Smooth muscle cell (in vitro differentiated cells): ENCODE results near the gene ARPC1A. TPM values are rescaled to one million over a fixed set of nuclear protein-coding genes. Genes with fewer than 3 reads are reported as not detected.

Experiments
- DNase-seq: peaks from one replicate; lab custom pipeline; 2025; ENCODE audit not compliant: unreplicated experiment; lab: John Stamatoyannopoulos, UW
- H2AFZ ChIP-seq: fragments of 200-600 bp; sonication (generic); 2 replicates; pipeline ENCODE4 v1.6.0; 2016; ENCODE audit warnings: antibody characterized with exemption, low read depth, mild to moderate bottlenecking
- H3F3A ChIP-seq: fragments of 200-600 bp; sonication (generic); 2 replicates; pipeline ENCODE4 v1.6.0; 2017; ENCODE audit warnings: antibody characterized with exemption, low read depth
- H3K27ac ChIP-seq: fragments of 200-600 bp; sonication (generic); 2 replicates; pipeline ENCODE4 v1.5.1; 2016; ENCODE audit warnings: low read depth, mild to moderate bottlenecking
- H3K27me3 ChIP-seq: fragments of 200-600 bp; sonication (generic); 2 replicates; pipeline ENCODE4 v1.6.1; 2016; ENCODE audit warnings: low read depth, mild to moderate bottlenecking
- H3K36me3 ChIP-seq: fragments of 200-600 bp; sonication (generic); 2 replicates; pipeline ENCODE4 v1.5.1; 2016; ENCODE audit warnings: low read depth
- H3K4me1 ChIP-seq: fragments of 200-600 bp; sonication (generic); 2 replicates; pipeline ENCODE4 v1.5.1; 2016; ENCODE audit warnings: low read depth
- H3K4me2 ChIP-seq: fragments of 200-600 bp; sonication (generic); 2 replicates; pipeline ENCODE4 v1.6.0; 2016; ENCODE audit warnings: mild to moderate bottlenecking
- H3K4me3 ChIP-seq: fragments of 200-600 bp; sonication (generic); 2 replicates; pipeline ENCODE4 v1.5.1; 2016; ENCODE audit warnings: mild to moderate bottlenecking
- H3K79me2 ChIP-seq: fragments of 200-600 bp; sonication (generic); 2 replicates; pipeline ENCODE4 v1.6.0; 2016; ENCODE audit warnings: low read depth, mild to moderate bottlenecking
- H3K9ac ChIP-seq: fragments of 200-600 bp; sonication (generic); 2 replicates; pipeline ENCODE4 v1.6.0; 2016; ENCODE audit warnings: low read depth
- H3K9me3 ChIP-seq: fragments of 200-600 bp; sonication (generic); replicated peaks from 2 replicates; pipeline ENCODE4 v1.5.1; 2016; ENCODE audit warnings: low read depth
- H4K20me1 ChIP-seq: fragments of 200-600 bp; sonication (generic); 2 replicates; pipeline ENCODE4 v1.6.0; 2016; ENCODE audit warnings: low read depth
- WGBS: methylation state at CpG from one replicate; pipeline ENCODE4 v1.1.7; 2016; ENCODE audit warnings: low lambda C conversion rate; 5-methylcytosine and 5-hydroxymethylcytosine counted together
- polyA plus RNA-seq: library from polyadenylated mRNA; unstranded; fragments of >200 nt; fragmentation: Nextera tagmentation; extraction: Ambion mirVana; gene quantifications from 2 replicates; pipeline ENCODE4 v1.2.1, GENCODE V29; 2016
- total RNA-seq: library from RNA; depleted of rRNA; stranded (reverse); fragments of >200 nt; gene quantifications from 2 replicates; pipeline ENCODE4 v1.2.3, GENCODE V29; 2014
- TF ChIP-seq, protein P1 (sequence below): fragments of 200-600 bp; sonication (generic); IDR thresholded peaks from 2 replicates; pipeline ENCODE4 v1.5.1; 2017; ENCODE audit warnings: borderline replicate concordance, mild to moderate bottlenecking, antibody characterized with exemption; ENCODE audit not compliant: insufficient read depth, poor library complexity, severe bottlenecking

Gene ARPC1A
- total and polyA plus RNA-seq, 2 experiments from 2014 or later, result 85.0 to 113 TPM

DNA sequence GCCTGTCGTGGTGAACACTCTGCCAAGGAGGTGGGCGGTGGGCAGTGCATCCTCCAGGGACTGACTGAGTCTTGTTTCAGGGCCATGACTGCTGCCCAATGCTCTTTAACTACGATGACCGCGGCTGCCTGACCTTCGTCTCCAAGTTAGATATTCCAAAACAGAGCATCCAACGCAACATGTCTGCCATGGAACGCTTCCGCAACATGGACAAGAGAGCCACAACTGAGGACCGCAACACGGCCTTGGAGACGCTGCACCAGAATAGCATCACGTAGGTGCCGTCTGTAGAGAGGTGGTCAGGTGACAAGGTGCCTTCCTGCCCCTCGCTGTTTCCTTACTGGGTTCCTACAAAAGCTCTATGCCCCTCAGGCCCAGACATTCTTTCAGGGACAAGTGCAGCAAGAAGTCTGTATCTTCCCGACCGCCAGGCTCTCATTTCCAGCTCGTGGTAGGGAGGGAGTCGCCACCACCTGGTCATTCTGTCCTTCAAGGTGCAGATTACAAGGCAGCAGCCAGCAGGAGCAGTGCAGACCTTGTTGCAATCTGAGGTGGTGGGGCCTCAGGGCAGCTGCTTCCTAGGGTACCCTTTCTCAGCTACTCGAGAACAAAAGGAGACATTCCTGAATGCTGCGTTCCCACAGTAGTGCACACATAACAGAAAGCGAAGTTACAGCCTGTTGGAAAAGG lies 33.9 kb downstream of the ARPC1A start:
- H3K27me3 ChIP-seq, result no peaks in the 10 kb centered on the region
- H3K4me3 ChIP-seq, result no peak overlapping the region
- H3K36me3 ChIP-seq, result peaks cover 23% of the 10 kb centered on the region
- H4K20me1 ChIP-seq, result peaks cover 11% of the 10 kb centered on the region
- TF ChIP-seq, protein P1, sequence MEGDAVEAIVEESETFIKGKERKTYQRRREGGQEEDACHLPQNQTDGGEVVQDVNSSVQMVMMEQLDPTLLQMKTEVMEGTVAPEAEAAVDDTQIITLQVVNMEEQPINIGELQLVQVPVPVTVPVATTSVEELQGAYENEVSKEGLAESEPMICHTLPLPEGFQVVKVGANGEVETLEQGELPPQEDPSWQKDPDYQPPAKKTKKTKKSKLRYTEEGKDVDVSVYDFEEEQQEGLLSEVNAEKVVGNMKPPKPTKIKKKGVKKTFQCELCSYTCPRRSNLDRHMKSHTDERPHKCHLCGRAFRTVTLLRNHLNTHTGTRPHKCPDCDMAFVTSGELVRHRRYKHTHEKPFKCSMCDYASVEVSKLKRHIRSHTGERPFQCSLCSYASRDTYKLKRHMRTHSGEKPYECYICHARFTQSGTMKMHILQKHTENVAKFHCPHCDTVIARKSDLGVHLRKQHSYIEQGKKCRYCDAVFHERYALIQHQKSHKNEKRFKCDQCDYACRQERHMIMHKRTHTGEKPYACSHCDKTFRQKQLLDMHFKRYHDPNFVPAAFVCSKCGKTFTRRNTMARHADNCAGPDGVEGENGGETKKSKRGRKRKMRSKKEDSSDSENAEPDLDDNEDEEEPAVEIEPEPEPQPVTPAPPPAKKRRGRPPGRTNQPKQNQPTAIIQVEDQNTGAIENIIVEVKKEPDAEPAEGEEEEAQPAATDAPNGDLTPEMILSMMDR, result no peak
- no peak overlapping the region for H3K9ac ChIP-seq
- no peaks in the 10 kb centered on the region for H3K9me3 ChIP-seq
- 95% methylated on average over 22 of the region's 22 CpGs for WGBS
- H2AFZ ChIP-seq, result no peak overlapping the region
- no peaks in the 10 kb centered on the region for H3K4me1 ChIP-seq
- H3F3A ChIP-seq, result peaks cover 17% of the 10 kb centered on the region
- DNase-seq, result no peak
- no peaks in the 10 kb centered on the region for H3K79me2 ChIP-seq
- no peak overlapping the region for H3K27ac ChIP-seq
- H3K4me2 ChIP-seq, result no peak overlapping the region

DNA sequence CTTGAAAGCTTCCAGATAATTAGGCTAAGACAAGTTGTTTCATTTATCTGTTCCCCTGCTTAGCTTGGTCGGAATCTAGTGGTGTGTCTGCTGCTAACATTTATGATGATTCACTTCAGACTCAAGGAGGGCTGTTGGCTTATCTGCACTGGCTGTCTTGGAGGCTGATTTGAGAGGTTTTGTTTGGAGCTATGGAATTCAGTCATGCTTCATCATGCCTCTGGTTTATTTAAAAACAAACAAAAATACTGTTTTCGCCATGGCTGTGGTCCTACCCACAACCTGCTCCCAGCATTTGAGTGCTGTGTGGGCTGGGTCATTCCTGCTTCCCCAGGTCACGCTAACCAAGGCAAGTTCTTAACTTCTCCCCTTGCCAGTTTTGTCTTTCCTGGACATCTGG lies 37.1 kb downstream of the ARPC1A start:
- 31% methylated on average over 3 of the region's 3 CpGs for WGBS
- Histone ChIP-seq H3K36me3 (peaks cover 12% of the 10 kb centered on the region), H4K20me1 (peaks cover 11% of the 10 kb centered on the region), H2AFZ (no peak overlapping the region), H3F3A (peaks cover 23% of the 10 kb centered on the region), H3K4me1 (no peaks in the 10 kb centered on the region), H3K4me2 (peak overlapping the region; percentile 51), H3K27me3 (no peaks in the 10 kb centered on the region), H3K4me3 (no peak overlapping the region), H3K9ac (peak overlapping the region; percentile 49), H3K79me2 (no peaks in the 10 kb centered on the region), H3K9me3 (no peaks in the 10 kb centered on the region), H3K27ac (peak overlapping the region; percentile 88)
- TF ChIP-seq, protein P1, result no peak
- DNase-seq, result no peak

DNA sequence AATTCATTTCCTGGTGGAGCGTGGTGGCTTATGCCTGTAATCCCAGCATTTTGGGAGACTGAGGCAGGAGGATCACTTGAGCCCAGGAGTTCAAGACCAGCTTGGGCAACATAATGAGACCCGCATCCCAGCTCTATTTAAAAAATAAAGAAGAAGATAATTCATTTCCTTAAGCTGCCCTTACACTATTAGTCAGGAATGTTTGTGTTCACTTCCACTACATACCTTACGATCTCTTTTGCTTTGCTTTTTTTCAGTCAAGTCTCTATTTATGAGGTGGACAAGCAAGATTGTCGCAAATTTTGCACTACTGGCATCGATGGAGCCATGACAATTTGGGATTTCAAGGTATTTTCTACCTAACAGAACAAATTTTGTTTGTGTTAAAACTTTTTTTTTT lies 37.6 kb downstream of the ARPC1A start:
- Histone ChIP-seq H3K9ac (peak overlapping the region; percentile 49), H3K4me1 (no peaks in the 10 kb centered on the region), H2AFZ (no peak overlapping the region), H3K27me3 (no peaks in the 10 kb centered on the region), H3K4me2 (peak overlapping the region; percentile 51), H3K27ac (peak overlapping the region; percentile 88), H3K9me3 (no peaks in the 10 kb centered on the region), H4K20me1 (peaks cover 11% of the 10 kb centered on the region), H3K79me2 (no peaks in the 10 kb centered on the region), H3K36me3 (peaks cover 12% of the 10 kb centered on the region), H3K4me3 (no peak overlapping the region), H3F3A (peaks cover 23% of the 10 kb centered on the region)
- TF ChIP-seq, protein P1, result no peak
- 76% methylated on average over 5 of the region's 5 CpGs for WGBS
- no peak for DNase-seq
